K562 (cell line): ENCODE measurements around the gene F11R. TPM values are rescaled to one million over a fixed set of nuclear protein-coding genes. Genes with fewer than 3 reads are reported as not detected.
A peak's percentile ranks its signal among the peaks of the same experiment; 100 is the strongest.

Experiments used
- ATF2 ChIP-seq: sonication (generic); formaldehyde crosslinking; IDR thresholded peaks from 2 replicates; pipeline ENCODE4 v1.8.1; 2022; ENCODE audit warnings: missing genetic modification reagents
- BCOR ChIP-seq: fragments of 450-650 bp; IDR thresholded peaks from 2 replicates; pipeline ENCODE4 v1.6.1; 2016
- HMG20B ChIP-seq: fragments of 250-450 bp; sonication (Bioruptor Pico); IDR thresholded peaks from 2 replicates; pipeline ENCODE4 v1.5.0; 2021; ENCODE audit warnings: mild to moderate bottlenecking
- HNRNPUL1 ChIP-seq: fragments of 200-400 bp; formaldehyde crosslinking; IDR thresholded peaks from 2 replicates; pipeline ENCODE4 v1.6.1; 2017; ENCODE audit warnings: low read length
- KLF13 ChIP-seq: fragments of 450-650 bp; IDR thresholded peaks from 2 replicates; pipeline ENCODE4 v1.6.1; 2016; ENCODE audit warnings: missing genetic modification characterization, low read depth, mild to moderate bottlenecking, missing compliant biosample characterization, moderate library complexity, borderline replicate concordance
- MCM7 ChIP-seq, 2 experiments: fragments of 450-650 bp; IDR thresholded peaks; 2 replicates each; pipeline ENCODE4 v1.6.1; 2016 to 2018
- NFIC ChIP-seq: fragments of 450-650 bp; IDR thresholded peaks from 2 replicates; pipeline ENCODE4 v1.6.1; 2017; ENCODE audit warnings: mild to moderate bottlenecking, inconsistent platforms
- NFYB ChIP-seq: IDR thresholded peaks from 2 replicates; pipeline ENCODE4 v1.6.1; 2011; ENCODE audit warnings: mild to moderate bottlenecking, moderate library complexity; ENCODE audit not compliant: insufficient read length; ENCODE audit errors: extremely low read depth
- PHF8 ChIP-seq: fragments of 200-600 bp; sonication (generic); IDR thresholded peaks from 2 replicates; pipeline ENCODE4 v1.6.1; 2012; ENCODE audit warnings: mixed run types, mild to moderate bottlenecking, inconsistent platforms, low read length, moderate library complexity, borderline replicate concordance
- PHTF2 ChIP-seq: fragments of 250-450 bp; sonication (Bioruptor Pico); IDR thresholded peaks from 2 replicates; pipeline ENCODE4 v1.5.0; 2021; ENCODE audit warnings: mild to moderate bottlenecking
- PML ChIP-seq: IDR thresholded peaks from 2 replicates; pipeline ENCODE4 v1.6.1; 2012; ENCODE audit warnings: low read length, inconsistent platforms
- POU5F1 ChIP-seq: fragments of 150-350 bp; IDR thresholded peaks from 2 replicates; pipeline ENCODE4 v1.6.1; 2014; ENCODE audit warnings: borderline replicate concordance, low read length, low read depth, mild to moderate bottlenecking; ENCODE audit not compliant: partially characterized antibody
- RBM22 ChIP-seq: fragments of 200-400 bp; formaldehyde crosslinking; IDR thresholded peaks from 2 replicates; pipeline ENCODE4 v1.6.1; 2018; ENCODE audit warnings: low read length, low read depth; ENCODE audit not compliant: poor library complexity, severe bottlenecking
- SMARCE1 ChIP-seq: fragments of 450-650 bp; IDR thresholded peaks from 2 replicates; pipeline ENCODE4 v1.7.1; 2016; ENCODE audit warnings: mild to moderate bottlenecking
- TARDBP ChIP-seq: fragments of 450-650 bp; IDR thresholded peaks from 2 replicates; pipeline ENCODE4 v1.6.1; 2016
- TBL1XR1 ChIP-seq, 2 experiments: IDR thresholded peaks; 2 replicates each; pipeline ENCODE4 v1.6.1; 2012; ENCODE audit warnings: improper control_type of control experiment in 2 of 2, low read length in 2 of 2, mild to moderate bottlenecking in 1 of 2
- U2AF1 ChIP-seq: fragments of 200-400 bp; formaldehyde crosslinking; optimal IDR thresholded peaks from 2 replicates; pipeline ENCODE3; 2017; ENCODE audit warnings: mild to moderate bottlenecking, low read depth, low read length, moderate library complexity
- U2AF2 ChIP-seq: fragments of 200-400 bp; formaldehyde crosslinking; optimal IDR thresholded peaks from 2 replicates; pipeline ENCODE3; 2017; ENCODE audit warnings: low read depth, mild to moderate bottlenecking, low read length
- ZBTB11 ChIP-seq, 3 experiments: fragments of 200-800 bp in 1 of 3; fragments of 250-450 bp in 1 of 3; fragments of 450-650 bp in 1 of 3; sonication (Bioruptor Pico) in 1 of 3; sonication (Bioruptor generic) in 1 of 3; formaldehyde crosslinking in 1 of 3; IDR thresholded peaks; 2 replicates each; pipeline versions ENCODE4 v1.6.1 to v1.8.0; 2016 to 2022; ENCODE audit warnings: mild to moderate bottlenecking in 2 of 3, missing genetic modification characterization in 2 of 3, missing compliant biosample characterization in 1 of 3, moderate library complexity in 1 of 3
- ZNF174 ChIP-seq: fragments of 250-450 bp; sonication (Bioruptor Pico); IDR thresholded peaks from 2 replicates; pipeline ENCODE4 v1.4.0; 2020; ENCODE audit warnings: mild to moderate bottlenecking
- ZNF212 ChIP-seq: fragments of 450-650 bp; formaldehyde crosslinking; IDR thresholded peaks from 2 replicates; pipeline ENCODE4 v1.4.0; 2020; ENCODE audit warnings: mild to moderate bottlenecking
- ZNF551 ChIP-seq: fragments of 250-450 bp; sonication (Bioruptor Pico); IDR thresholded peaks from 2 replicates; pipeline ENCODE4 v1.5.0; 2021; ENCODE audit warnings: mild to moderate bottlenecking, moderate library complexity
- ZNF740 ChIP-seq, 3 experiments: fragments of 200-800 bp in 1 of 3; sonication (Bioruptor generic) in 1 of 3; sonication (generic) in 1 of 3; formaldehyde crosslinking in 1 of 3; IDR thresholded peaks; 2 replicates each; pipeline versions ENCODE4 v1.6.1 to v1.8.0; 2016 to 2022; ENCODE audit warnings: mild to moderate bottlenecking in 2 of 3, missing compliant biosample characterization in 2 of 3, missing genetic modification characterization in 2 of 3, missing genetic modification reagents in 1 of 3
- polyA plus RNA-seq, 8 experiments: library from polyadenylated mRNA; depleted of rRNA in 4 of 8; stranded (reverse) in 5 of 8; unstranded in 3 of 8; fragments of >200 nt; fragmentation: Nextera tagmentation in 2 of 8; fragmentation: Illumina TruSeq in 1 of 8; extraction: Ambion mirVana in 2 of 8; extraction: Trizol in 1 of 8; gene quantifications; 2 replicates each; pipeline versions ENCODE4 v1.2.1 to v1.2.3, GENCODE V29; 2011 to 2014; ENCODE audit warnings: inconsistent platforms in 1 of 8, missing spikeins in 1 of 8
- total RNA-seq, 7 experiments: library from RNA; depleted of rRNA in 6 of 7; stranded (reverse); fragments of >200 nt in 6 of 7; fragmentation: Illumina TruSeq in 2 of 7; extraction: Trizol in 2 of 7; gene quantifications; 2 replicates each; pipeline versions ENCODE4 v1.2.1 to v1.2.3, GENCODE V29; 2011 to 2021; ENCODE audit warnings: low replicate concordance in 1 of 7

Gene F11R
- total and polyA plus RNA-seq, 9 of the 15 experiments (the other 6 are each of a cell fraction or from before 2014, with no cell fraction given): 27.4 to 187 (median 52.5) TPM

- TF ChIP-seq POU5F1 (no peak), ZNF551 (CRISPR knock-in tag) (no peak), ZBTB11 (CRISPR knock-in tag; IDR thresholded peaks at IDR 0.05) (peak in 1 of 3 experiments; percentile 53; a peak in 1 of 6 replicates), ZNF740 (CRISPR knock-in tag; IDR thresholded peaks at IDR 0.05) (0 out of 2 replicates have a peak, but pooled peaks have one; percentile 46), ZNF740 (tag; IDR thresholded peaks at IDR 0.05) (no peak), NFYB (peak; percentile 95), SMARCE1 (0 out of 2 replicates have a peak, but pooled peaks have one; percentile 39), ATF2 (CRISPR knock-in tag) (no peak), ZNF174 (CRISPR knock-in tag) (no peak), MCM7 (IDR thresholded peaks at IDR 0.05) (no peak), TARDBP (no peak), HNRNPUL1 (no peak), U2AF1 (no peak), RBM22 (no peak), U2AF2 (no peak), KLF13 (tag) (no peak), PHTF2 (no peak), PML (peak; percentile 70), PHF8 (peak; percentile 79), ZNF212 (CRISPR knock-in tag) (no peak), HMG20B (CRISPR knock-in tag) (no peak), NFIC (no peak), TBL1XR1 (IDR thresholded peaks at IDR 0.05; ENCODE audit: low read length in 2 of 2) (peak; percentile 12 to 39; a peak in 1 of 4 replicates), BCOR (peak; percentile 96)
Measured at GRCh38 chr1:161021165-161021969, 415 bp upstream of the F11R start (continued).
